Measurements from ENCODE around the gene CBL.

- TF ChIP-seq, protein P1, sequence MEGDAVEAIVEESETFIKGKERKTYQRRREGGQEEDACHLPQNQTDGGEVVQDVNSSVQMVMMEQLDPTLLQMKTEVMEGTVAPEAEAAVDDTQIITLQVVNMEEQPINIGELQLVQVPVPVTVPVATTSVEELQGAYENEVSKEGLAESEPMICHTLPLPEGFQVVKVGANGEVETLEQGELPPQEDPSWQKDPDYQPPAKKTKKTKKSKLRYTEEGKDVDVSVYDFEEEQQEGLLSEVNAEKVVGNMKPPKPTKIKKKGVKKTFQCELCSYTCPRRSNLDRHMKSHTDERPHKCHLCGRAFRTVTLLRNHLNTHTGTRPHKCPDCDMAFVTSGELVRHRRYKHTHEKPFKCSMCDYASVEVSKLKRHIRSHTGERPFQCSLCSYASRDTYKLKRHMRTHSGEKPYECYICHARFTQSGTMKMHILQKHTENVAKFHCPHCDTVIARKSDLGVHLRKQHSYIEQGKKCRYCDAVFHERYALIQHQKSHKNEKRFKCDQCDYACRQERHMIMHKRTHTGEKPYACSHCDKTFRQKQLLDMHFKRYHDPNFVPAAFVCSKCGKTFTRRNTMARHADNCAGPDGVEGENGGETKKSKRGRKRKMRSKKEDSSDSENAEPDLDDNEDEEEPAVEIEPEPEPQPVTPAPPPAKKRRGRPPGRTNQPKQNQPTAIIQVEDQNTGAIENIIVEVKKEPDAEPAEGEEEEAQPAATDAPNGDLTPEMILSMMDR (conservative IDR thresholded peaks at IDR 0.05 in 1 of 2, IDR thresholded peaks at IDR 0.05 in 1 of 2; ENCODE audit: extremely low read depth in 1 of 2, insufficient read depth in 1 of 2, low read depth in 1 of 2, low read length in 2 of 2), result no peak
- TF ChIP-seq EZH2 (IDR thresholded peaks at IDR 0.05; ENCODE audit: borderline replicate concordance, low read length), result no peak
Measured at GRCh38 chr11:119355091-119355843, 149.1 kb downstream of the CBL start.
